AG04449 (cell line): ENCODE results near the gene RPGRIP1.

Experiments
- CTCF ChIA-PET: fragments of 350-600 bp; formaldehyde crosslinking; extraction: SDS; loops from one replicate; lab custom pipeline; 2021; ENCODE audit warnings: antibody characterized with exemption; lab: Yijun Ruan, JAX
- POLR2A ChIA-PET: fragments of 400-600, 350-600 bp; formaldehyde crosslinking; extraction: SDS; loops from one replicate; lab custom pipeline; 2020; ENCODE audit warnings: antibody characterized with exemption, inconsistent platforms; lab: Yijun Ruan, JAX
- DNase-seq: peaks from one replicate; pipeline ENCODE4 v3.0.0-alpha.2; 2010; ENCODE audit warnings: low read depth, low spot score
- H3K4me3 ChIP-seq: 2 replicates; pipeline ENCODE4 v1.5.1; 2011; ENCODE audit warnings: low read depth, mild to moderate bottlenecking, control low read depth, low read length
- CTCF ChIP-seq: IDR thresholded peaks from one replicate; pipeline ENCODE4 v1.5.1; 2011; ENCODE audit warnings: mild to moderate bottlenecking, moderate library complexity, low read length, control low read depth, inconsistent platforms; ENCODE audit not compliant: insufficient read depth; ENCODE audit errors: missing control alignments

The RPGRIP1 gene

GRCh38 chr14:21308132-21308478, 28.2 kb downstream of the RPGRIP1 start:
- CTCF ChIA-PET, result interaction anchor here (1.3 kb wide), 1 partner anchor 61 kb away, joined by 4 read pairs; no protein-coding TSS in a partner anchor
- TF ChIP-seq CTCF, result no peak
- no peak overlapping the region for H3K4me3 ChIP-seq
- POLR2A ChIA-PET, result no interaction called here
- no peak for DNase-seq

- DNase-seq, result no peak
- TF ChIP-seq CTCF, result no peak
- ChIA-PET CTCF (interaction anchor here (1.3 kb wide), 1 partner anchor 62 kb away, joined by 4 read pairs; no protein-coding TSS in a partner anchor), POLR2A (no interaction called here)
- no peak overlapping the region for H3K4me3 ChIP-seq
Observed at GRCh38 chr14:21308479-21309237, 28.8 kb downstream of the RPGRIP1 start.

GRCh38 chr14:21309238-21309636, 29.4 kb downstream of the RPGRIP1 start:
- ChIA-PET POLR2A (no interaction called here), CTCF (no interaction called here)
- no peak overlapping the region for H3K4me3 ChIP-seq
- no peak for TF ChIP-seq CTCF
- no peak for DNase-seq

GRCh38 chr14:21309956-21310355, 30.1 kb downstream of the RPGRIP1 start:
- no peak for TF ChIP-seq CTCF
- POLR2A ChIA-PET, result no interaction called here
- DNase-seq, result no peak
- H3K4me3 ChIP-seq, result no peak overlapping the region
- CTCF ChIA-PET, result no interaction called here

- no peak for DNase-seq
- ChIA-PET CTCF (interaction anchor here (1.0 kb wide), 1 partner anchor 10 kb away, joined by 4 read pairs; no protein-coding TSS in a partner anchor), POLR2A (no interaction called here)
- H3K4me3 ChIP-seq, result no peak overlapping the region
- TF ChIP-seq CTCF, result no peak
Observed at GRCh38 chr14:21311614-21312013, 31.7 kb downstream of the RPGRIP1 start.

GRCh38 chr14:21313512-21313911, 33.6 kb downstream of the RPGRIP1 start:
- DNase-seq, result no peak
- ChIA-PET CTCF (no interaction called here), POLR2A (no interaction called here)
- H3K4me3 ChIP-seq, result no peak overlapping the region
- no peak for TF ChIP-seq CTCF
